DMS 273 treated with DMSO at 0.1 percent for 48 hours (cell line): Measurements from ENCODE around the gene SUPT3H.
"Not testable (repeated sequence)": the region's sequence is repeated elsewhere in the genome, so short reads cannot be mapped to it uniquely, and the experiment has no call there.

Experiments used
- DNase-seq: peaks from one replicate; lab custom pipeline; 2025; lab: John Stamatoyannopoulos, UW

SUPT3H gene

GRCh38 chr6:45184040-45184439 is 193.7 kb downstream of the SUPT3H start:
- no peak for DNase-seq

- DNase-seq = not testable (repeated sequence)
Measured at GRCh38 chr6:45176373-45176772, 201.4 kb downstream of the SUPT3H start.

DNA sequence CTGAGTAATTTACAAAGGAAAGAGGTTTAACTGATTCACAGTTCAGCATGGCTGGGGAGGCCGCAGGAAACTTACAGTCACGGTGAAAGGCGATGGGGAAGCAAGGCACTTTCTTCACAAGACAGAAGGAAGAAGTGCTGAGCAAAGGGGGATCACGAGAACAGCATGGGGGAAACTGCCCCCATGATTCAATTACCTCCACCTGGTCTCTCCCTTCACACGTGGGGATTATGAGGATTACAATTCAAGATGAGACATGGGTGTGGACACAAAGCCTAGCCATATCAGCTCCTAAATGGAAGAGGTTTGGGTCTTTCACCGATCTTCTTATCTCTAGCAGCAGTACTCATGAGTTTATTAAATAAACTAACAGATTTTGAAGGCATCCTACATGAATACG is 202.5 kb downstream of the SUPT3H start:
- DNase-seq = no peak

GRCh38 chr6:45174045-45174444 is 203.7 kb downstream of the SUPT3H start:
- no peak for DNase-seq

DNA sequence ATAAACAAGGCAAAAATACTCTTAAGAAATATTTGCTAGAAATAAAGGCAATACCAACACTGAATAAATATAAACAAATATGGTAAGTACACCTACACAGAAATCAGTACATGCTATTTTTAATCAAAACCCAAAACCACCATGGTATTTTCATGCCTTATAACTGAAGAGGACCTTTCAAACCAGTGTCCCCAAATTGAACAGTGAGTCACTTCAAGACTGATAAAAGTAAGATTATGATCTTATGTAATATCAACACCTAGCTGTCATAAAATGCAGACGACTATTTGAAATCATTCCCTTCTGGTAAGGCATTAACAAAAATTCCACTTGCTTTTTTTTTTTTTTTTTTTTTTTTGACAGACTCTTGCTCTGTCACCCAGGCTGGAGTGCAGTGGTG is 206.4 kb downstream of the SUPT3H start:
- no peak for DNase-seq

GRCh38 chr6:45170309-45170708 is 207.4 kb downstream of the SUPT3H start:
- DNase-seq = no peak

GRCh38 chr6:45169815-45170214 is 207.9 kb downstream of the SUPT3H start:
- no peak for DNase-seq

DNA sequence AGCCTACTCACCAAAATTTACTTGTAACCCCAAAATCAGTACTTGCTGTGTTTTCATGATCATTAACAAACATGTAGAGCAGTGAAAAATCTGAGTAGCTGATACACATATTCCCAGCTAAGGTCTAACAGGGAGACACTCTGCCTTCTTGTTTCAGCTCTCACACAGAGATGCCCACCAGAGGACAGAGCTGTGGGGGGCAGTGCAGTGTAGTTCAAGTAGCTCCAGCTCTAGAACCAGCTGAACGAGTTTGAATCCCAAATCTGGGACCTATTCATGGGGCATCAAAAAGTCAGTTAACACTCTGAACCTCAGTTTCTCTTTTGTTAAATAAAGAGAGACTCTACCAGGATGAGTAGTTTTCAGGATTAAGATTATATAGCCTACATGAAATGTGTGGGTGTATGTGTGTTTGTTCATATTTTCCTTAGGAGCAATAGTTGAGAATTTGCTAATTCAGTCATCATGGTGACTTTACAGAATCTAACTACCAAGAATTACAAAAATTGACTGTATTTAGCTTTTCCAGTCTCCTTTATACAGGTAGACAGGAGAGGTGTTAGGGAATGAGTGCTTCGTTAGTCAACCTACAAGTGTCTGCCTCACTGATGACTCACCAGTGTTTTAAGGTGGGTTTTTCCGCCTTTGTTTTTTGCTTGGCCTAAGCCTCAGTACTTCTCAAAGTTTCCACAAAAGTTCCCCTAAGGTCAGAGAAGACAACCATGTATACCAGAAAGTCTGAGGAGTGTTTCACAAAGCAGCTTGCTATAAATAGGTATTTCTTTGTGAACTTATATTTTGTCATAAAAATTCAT is 213.6 kb downstream of the SUPT3H start:
- DNase-seq = no peak

- no peak for DNase-seq
Measured at GRCh38 chr6:45160305-45160704, 217.4 kb downstream of the SUPT3H start.

- no peak for DNase-seq
Measured at GRCh38 chr6:45156075-45156474, 221.7 kb downstream of the SUPT3H start.

DNA sequence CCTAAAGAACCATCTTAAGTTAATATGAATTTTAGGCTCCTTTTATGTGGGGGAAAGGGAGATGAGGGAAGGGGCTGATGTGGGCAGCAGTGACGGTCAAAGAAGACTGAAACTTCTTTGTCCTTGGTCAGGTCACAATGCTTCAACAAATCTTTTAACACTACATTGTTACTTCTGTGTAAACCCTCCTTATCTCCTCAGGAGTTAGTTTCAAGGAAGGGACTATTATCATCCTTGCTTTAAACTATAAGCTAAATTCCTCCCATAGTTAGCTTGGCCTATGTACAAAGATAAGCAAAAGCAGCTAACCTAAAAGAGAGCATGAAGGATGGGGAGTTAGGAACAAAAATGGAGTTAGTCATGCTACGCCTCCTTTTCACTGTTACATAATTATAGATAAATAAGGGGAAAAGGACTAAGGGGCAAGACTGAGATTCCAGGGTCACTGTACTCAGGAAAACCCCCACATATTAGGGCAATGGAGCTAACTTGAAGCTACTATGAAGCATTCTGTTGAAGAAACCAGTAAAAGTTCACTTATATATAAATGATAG is 222.3 kb downstream of the SUPT3H start:
- DNase-seq = no peak

DNA sequence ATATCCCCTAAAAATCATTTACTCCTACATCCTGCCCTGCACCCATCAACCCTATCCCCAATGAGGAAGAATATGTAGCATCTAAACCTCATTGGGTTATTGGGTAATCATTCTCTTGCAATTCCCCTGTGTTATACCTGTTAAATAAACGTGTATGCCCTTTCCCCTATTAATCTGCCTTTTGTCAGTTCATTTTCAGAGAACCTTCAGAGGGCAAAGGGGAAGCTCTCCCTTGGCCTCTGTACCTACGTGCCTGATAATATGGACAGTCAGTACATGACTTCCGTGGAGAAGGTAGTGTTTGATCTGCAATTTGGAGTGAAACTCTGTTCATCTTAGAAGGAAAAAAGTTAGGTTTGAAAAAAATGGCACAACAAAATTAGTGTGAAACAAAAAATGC is 223.1 kb downstream of the SUPT3H start:
- DNase-seq = no peak

GRCh38 chr6:45148711-45149341 is 228.9 kb downstream of the SUPT3H start:
- DNase-seq = no peak

DNA sequence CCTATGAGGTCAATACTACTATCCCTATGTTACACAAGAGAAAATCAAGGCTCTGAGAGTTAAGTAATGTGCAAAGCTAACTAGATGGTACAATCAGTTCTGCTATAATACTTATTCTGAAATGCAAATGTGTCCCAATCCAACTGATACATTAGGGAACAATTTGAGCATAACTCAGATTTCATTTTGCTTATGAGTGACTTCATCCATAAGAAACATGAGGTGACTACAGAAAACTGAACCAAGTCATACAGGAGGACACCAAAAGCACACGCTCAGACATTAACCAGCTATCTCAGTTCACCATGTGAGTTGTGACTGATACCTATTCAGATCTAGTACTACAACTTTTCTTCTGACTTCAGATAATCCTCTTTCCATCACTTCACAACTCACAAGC is 229.5 kb downstream of the SUPT3H start:
- no peak for DNase-seq

DNA sequence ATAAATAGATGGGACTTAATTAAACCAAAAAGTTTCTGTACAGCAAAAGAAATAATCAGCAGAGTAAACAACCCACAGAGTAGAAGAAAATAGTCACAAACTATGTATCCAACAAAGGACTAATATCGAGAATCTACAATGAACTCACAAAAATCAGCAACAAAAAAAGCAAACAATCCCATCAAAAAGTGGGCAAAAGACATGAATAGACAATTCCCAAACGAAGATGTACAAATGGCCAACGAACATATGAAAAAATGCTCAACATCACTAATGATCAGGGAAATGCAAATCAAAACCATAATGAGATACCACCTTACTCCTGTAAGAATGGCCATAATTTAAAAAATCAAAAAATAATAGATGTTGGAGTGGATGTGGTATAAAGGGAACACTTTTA is 232.1 kb downstream of the SUPT3H start:
- DNase-seq = not testable (repeated sequence)

GRCh38 chr6:45138765-45139164 is 239.0 kb downstream of the SUPT3H start:
- DNase-seq = no peak

DNA sequence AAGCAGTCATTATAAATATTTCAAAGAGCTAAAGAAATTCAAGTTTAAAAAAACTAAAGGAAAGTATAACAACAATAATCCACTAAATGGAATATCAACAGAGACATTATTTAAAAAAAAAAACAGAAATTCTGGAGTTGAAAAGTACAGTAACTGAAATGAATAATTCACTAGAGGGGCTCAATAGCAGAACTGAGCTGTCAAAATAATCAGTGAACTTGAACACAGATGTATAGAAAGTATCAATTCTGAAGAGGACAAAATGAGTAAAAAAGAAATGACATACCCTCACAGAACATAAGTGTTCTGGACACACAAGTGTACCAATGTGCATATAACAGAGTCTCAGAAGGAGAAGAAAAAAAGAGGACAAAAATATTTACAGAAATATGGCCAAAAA is 241.2 kb downstream of the SUPT3H start:
- DNase-seq = no peak

DNA sequence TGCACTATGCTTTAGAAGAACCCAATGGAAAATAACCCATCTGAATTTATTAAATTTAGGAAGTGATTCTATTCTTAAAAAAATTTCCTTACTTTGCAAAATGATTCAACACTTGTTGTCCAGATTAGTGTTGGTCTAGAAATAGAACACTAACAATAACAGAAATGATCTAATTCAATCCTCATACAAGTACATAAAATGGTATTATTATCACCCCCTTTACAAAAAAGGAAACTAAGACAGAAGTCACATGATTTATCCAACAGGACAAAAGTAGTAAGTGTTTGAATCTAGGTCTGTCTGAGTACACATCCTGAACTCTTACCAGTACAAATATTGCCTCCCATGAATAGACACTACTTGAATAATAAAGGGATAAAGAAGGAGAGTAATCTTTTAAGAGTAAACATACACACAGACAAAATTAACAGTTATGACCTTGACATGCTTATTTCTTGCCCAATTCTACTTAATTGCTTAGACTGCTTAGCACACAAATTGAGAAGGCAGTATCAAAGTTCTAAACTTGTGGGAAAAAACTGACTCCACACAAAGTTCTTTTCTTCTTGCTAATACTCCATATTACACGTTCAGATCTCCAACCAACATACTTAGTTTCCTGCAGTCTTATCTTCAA is 245.0 kb downstream of the SUPT3H start:
- DNase-seq = no peak

- no peak for DNase-seq
Measured at GRCh38 chr6:45132059-45132458, 245.7 kb downstream of the SUPT3H start.

- no peak for DNase-seq
Measured at GRCh38 chr6:45129051-45129450, 248.7 kb downstream of the SUPT3H start.

- no peak for DNase-seq
Measured at GRCh38 chr6:45127185-45127584, 250.5 kb downstream of the SUPT3H start.

DNA sequence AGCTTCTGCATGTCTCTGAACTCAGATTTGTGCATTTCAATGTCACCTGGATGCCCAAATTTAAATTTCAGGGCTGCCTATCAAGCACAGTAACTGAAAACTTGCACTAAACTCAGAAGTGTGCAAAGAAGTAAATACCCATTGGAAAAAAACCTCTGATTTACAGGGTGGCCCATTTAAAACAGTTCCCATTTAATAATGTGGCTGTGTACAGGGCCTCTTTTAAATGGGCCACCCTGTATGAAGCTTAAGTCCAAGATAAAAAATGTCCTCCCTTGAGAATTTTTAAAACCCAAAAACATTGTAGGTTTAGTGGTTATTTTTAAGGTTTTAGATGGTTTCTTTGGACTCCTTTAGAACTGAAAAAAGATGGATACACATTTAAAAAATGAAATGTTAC is 251.7 kb downstream of the SUPT3H start:
- no peak for DNase-seq

DNA sequence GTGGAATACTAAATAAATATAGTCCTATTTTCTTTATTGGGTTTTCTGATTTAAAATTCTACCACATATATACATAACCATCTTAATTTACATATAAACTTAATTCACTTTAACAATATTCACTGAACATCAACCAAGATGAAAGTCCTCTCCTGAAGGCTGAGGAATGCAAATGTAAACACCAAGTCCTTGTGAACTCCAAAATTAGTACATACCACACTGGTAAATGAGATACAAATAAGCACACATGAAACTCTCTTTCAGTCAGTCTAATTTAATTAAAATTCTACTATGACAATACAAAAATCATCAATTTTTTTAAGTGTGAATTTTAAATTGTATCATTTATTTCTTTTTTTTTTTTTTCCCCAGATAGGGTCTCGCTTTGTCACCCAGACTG is 254.7 kb downstream of the SUPT3H start:
- no peak for DNase-seq
